HG03432 (cell line): ENCODE measurements around the gene STXBP6.
A peak's percentile ranks its signal among the peaks of the same experiment; 100 is the strongest.

ENCODE experiments used
- ATAC-seq: cut with Tn5 transposase; IDR thresholded peaks from one replicate; pipeline ENCODE4 v1.9.1; 2021; ENCODE audit warnings: mild to moderate bottlenecking, moderate library complexity; ENCODE audit not compliant: unreplicated experiment

The STXBP6 gene

DNA sequence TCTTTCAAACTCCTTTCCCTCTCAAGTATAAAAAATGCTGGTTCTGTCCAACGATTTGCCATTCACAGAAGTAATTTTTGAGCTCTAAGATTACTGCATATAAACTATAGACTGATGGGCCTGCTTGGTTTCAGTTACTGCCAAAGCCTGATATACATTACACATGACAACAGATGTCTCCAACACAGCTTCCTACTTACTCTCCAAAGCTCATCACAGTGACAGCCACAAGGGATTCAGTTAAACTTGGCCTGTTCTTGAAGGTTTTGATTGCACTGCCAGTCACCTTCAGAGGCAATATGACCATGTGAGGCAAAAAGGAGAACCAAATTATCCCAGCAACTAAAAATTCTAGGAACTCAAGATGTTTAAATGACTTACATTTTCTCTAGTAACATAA lies 30.1 kb downstream of the STXBP6 start:
- no peak for ATAC-seq

DNA sequence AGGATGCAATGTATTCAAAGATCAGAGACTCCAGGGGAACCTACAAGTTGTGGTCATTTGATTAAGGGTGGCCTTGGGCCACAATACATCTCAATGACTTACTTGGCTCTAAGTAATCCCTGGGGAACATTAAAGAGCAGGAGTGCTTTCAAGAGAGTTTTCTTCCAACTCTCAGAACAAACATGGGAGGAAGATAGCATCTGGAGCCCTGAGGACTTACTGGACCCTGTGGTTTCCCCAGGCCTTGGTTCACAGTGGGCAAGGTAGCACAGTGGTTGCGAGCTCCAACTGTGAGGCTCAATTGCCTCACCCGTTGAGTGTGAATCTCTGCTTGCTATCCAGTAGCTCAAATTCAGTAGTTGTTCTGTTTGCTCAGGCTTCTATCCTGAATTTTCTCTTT lies 32.4 kb downstream of the STXBP6 start:
- no peak for ATAC-seq

DNA sequence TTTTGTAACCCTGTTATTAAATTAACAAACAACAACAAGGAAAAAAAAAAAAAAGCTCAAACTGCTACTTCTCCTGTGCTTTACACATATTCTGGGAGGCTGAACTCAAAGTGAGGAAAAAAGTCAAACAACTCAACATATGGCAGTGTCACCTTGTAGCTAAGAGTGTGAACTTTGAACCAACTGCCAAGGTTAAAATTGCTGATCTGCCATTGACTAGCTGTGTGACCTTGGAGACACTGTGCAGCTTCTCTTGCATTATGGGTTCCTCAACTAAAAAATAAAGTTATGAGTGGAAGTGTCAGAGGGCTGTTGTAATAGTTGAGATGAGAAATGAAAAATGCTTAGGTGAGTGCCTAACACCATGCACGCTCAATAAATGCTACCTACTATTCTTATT lies 34.2 kb downstream of the STXBP6 start:
- no peak for ATAC-seq

DNA sequence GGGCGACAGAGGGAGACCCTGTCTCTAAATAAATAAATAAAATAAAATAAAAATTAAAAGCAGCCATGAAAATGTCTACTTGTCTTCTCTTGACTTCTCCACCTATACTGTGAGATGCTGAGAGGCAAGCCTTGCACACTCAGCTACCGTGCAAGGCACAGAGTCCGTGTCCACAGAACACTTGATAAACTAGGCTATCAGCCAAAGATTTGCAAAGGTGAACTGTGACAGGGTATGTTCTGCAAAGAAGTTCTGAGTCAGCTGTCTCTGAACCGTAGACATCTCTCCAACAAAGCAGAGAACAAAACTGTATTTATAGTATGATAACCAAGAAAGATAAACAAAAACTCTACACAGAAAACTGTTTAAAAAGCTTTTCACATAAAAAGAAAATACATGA lies 35.5 kb downstream of the STXBP6 start:
- ATAC-seq: no peak

DNA sequence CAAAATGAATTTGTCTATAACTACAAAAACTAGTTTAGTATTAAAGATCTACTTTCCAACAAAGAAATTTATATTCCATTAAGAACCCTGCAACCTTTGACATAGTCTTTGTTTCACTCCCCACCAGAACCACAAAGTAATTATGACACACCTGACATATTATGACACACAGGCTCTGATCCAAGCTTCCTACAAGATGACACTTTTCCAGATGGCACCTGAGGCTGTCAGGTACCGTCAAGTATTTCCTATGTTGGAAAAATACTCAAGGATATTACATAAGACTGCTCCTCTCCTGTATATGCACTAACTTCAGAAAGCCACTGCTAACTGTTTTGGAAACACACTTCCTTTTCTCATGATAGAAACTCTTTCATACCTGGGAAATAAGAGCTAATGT lies 38.9 kb downstream of the STXBP6 start:
- no peak for ATAC-seq

DNA sequence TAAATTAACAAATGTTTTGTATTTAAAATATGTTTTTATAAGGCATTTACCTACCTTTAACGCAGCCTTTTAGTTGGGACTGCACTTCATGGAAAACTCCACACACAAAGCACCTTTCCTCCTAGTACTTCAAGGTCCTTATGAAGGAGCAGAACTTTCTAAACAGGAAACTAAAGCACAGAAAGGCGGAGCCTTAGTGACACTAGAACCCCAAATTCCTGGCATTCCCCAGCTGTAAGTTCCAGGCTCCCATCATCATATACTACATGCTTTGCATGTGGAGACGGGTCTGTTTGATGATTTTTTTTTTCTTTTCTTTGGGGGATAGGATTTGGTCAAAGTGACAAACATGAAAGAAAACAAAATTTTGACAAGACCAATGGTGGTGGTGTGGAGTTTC lies 39.5 kb downstream of the STXBP6 start:
- ATAC-seq: no peak

DNA sequence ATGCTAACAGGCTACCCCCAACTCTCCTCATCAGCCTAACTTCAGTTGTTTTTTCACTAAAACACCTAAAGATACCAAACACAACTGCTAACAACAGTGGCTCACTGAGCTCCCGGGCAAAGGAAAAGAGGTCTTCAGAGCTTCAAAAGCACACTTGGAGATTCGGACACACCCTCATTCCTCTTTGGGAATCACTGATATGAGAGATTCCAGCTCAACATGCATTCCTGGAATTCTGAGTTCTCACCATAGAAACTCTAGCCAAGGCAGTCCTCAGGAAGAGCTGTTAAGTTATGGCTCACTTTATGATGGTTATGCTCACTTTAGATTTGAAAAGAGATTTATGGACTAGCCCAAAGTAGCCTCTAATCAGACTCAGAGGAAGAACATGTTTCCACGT lies 40.1 kb downstream of the STXBP6 start:
- ATAC-seq: no peak

DNA sequence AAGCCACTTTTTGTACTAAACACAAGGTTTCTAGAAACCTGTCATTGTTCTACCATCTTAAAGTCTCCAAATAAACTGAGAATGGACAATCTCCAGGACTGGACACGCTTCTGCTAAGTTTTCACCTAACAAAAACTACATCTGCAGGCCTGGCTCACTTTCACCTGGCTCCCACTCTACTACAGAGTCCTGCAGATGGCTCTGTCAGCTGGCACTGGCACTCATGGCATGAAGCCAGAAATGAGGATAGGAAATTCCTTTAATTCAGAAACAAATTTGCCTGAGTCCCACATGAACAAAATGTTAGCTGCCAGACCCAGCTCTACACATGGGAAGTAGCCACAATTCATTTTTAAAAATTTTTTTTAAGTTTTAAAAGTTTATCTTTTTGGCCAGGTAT lies 42.1 kb downstream of the STXBP6 start:
- no peak for ATAC-seq

DNA sequence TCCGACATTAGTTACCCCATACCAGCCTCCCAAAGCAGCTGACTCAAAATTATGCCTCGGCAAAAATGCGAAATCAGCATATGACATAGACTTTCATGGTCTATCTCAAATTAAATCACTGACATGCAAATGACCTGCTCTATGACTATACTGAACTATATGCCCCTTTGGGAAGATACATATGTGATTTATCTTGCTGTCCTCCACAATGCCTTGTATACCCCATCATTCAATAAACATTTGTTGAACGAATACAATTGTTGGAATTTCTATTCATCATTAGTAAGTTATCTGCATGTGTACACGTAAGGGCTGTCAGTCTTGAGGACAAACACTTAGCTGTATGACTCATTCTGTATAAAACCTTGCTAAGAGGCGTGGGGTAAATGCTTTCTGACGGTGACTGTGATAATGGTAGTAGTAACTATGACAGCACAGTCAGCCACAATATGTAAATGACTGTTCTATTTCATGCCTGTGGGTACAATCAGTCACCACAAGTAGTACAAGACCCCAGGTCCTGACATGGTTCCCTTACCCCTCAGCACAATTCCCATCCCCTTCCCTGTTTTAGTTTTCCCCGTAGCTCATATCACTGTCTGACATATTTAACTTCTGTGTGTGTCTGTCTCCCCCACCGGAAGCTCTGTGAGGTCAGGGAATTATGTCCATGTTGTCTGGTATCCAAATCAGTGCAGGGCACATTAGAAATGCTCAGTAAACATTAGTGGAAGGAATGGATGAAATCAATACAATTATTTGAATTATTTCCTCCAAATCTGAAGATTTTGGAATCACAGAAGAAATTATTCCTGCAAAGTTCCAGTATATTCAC lies 42.8 kb downstream of the STXBP6 start:
- ATAC-seq: peak; percentile 62

DNA sequence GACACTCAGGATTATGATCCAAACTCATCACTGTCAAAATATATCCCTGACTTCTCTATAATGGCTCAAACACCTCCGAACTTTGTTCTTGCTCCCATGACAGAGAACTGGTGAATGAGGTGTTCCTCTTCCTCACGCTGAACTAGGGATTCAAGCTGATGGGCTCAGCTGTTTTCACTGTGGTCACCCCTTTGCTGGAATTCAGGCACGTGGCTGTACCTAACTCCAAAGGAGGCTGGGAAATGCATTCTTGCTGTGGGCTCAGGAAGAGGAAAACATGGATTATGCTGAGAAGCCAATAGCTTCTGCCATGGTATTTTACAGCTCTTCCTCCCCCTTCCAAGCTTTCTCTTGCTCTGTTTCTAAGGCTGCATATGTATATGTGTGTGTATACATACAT lies 43.9 kb downstream of the STXBP6 start:
- no peak for ATAC-seq

DNA sequence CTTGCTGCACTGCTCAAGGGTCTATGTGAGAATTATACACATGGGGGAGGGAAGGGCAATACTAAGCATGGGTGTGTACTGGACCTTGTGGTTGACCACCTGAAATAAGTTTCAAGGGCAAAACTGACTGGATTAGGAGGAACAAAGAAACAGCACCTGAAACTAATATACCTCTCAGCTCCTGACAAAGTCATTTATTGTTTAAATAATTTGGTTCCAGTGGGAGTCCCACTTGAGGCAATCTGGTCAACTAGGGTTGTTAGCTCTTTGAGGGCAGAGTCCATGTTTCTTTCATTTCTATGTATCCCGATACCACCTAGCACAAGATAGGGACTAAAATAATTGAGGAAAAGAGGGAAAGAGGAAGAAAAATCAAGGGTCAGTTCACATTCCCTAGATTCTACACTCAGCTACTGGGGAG lies 45.5 kb downstream of the STXBP6 start:
- ATAC-seq: no peak

DNA sequence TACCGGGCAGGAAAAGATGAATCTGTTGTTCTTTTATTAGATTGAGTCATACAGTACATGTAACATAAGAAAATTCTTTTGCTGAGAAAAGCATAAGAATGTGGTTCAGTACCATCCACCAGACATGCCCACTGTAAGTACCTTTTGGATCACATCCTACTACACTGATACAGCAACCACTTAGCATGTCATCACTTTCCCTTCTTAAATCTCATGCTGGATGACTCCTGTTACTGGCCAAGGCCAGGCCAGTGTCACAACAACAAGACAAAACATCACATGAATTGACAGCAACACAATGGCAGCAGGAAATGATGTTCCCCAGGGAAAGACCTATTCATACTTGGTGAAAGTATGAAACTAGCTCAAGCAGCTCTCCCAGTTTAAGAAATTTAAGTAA lies 46.4 kb downstream of the STXBP6 start:
- ATAC-seq: no peak

DNA sequence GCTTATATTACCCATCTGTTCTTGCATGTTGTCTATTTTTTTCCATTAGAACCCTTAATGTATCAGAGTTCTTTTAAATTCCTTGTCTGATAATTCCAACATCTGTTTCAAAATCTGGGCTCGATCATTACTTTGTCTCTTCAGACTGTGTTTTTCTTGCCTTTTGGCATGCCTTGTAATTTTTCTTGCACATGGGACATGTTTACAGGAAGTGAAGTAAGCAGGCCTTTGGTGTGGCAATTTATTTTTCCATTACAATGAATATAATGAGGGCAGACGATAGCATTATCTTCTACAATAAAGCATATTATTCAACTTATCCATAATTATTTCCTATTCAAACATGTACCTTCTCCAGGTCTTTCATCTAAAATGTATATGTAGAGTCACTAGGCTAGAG lies 48.3 kb downstream of the STXBP6 start:
- ATAC-seq: no peak

DNA sequence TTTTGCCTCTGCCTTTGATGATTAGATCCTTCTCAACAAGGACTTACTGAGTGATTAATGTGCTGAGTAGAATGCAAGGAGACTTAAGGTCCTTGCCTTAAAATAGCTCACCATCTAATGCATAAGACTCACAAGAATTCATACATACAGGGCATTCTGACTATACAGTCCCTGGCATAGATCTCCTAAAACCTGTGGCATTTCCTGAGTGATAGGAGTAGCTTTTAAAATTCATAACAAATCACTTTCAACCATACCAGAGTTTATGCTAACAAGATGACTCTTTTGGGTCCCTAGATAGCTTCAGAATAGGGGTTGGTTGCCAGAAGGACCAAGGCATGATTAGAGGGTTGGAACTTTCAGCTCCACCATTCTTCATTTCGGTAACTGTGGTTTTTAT lies 48.8 kb downstream of the STXBP6 start:
- ATAC-seq: no peak

DNA sequence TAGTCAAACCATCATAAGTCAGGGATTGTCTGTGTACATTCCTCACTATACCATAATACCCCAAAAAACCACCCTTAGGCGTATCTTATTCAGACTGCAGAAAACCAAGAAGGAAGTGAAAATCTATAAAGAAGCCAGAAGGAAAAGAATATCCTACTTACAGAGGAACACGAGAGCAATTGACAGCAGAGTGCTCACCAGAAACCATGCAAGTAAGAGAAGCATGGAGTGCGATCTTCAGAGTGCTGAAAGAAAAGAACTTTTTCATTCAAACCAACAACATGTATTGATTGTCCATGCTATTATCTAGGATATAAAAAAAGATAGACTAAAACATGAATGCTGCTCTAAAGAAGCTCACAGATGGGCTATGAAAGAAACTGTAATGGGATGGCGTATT lies 50.8 kb downstream of the STXBP6 start:
- no peak for ATAC-seq

DNA sequence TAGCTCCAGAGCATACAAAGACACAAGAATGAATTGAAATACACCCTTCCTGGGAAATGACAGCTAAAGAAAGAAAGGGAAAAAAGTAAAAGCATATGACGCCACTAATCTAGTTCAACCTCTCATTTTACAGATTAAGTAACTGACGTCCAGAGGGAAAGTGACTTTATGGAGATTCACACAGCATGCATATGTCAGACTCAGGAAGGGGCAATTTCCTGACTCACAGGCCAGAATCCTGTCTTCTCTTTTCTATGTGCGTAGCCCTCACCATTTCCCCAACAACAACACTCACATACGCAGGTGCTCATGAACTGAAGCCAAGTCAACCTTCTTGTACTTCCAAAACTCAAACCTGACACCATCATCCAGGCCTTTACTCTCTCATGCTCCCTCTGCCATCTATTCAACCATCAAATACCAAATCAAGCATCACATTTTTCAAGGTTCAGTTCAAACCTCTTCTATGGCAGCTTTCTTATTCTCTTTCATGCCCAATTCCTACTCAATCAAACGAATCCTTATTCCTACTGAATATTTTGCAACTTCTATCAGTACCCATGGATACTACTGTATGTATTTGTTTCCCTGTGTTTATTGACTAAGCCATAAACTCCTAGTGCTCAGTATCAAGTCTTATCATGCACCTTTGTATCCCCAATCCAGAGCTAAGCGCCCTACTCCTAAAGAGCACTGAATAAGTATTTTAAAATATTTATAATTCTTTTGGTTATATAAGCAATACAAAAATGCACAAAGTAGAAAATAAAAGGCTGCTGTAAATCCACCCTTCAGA lies 52.8 kb downstream of the STXBP6 start:
- no peak for ATAC-seq

DNA sequence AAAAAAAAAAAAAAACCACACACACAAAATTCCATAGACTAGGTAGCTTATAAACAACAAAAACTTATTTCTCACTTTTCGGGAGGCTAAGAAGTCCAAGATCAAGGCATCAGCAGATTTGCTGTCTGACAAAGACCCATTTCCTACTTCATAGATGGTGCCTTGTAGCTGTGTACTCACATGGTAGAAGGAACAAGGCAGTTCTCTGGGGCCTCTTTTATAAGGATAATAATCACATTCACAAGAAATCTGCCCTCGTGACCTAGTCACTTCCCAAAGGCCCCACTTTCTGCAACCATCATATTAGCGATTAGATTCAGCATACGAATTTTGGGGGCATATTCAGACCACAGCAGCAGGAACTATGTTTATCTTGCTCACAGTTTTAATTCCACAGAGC lies 54.9 kb downstream of the STXBP6 start:
- no peak for ATAC-seq

DNA sequence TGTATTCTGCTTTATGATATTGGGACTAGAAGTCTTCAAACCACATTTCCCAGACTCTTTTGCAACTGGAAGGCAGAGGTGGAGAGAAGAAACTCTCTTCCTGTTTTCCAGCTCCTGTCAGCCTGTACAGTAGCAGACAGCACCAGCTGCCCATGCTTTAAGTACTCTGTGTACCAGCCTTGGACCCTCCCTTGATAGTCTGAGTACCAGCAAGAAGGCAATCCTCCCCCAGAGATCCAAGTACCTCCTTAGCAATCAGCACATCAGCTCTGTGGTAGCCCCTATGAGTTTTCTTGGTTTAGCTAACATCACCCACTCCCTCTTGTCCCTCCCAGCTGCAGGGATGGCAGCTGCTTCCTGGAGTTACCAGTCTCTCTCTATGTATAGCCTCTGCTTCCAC lies 56.3 kb downstream of the STXBP6 start:
- ATAC-seq: no peak

DNA sequence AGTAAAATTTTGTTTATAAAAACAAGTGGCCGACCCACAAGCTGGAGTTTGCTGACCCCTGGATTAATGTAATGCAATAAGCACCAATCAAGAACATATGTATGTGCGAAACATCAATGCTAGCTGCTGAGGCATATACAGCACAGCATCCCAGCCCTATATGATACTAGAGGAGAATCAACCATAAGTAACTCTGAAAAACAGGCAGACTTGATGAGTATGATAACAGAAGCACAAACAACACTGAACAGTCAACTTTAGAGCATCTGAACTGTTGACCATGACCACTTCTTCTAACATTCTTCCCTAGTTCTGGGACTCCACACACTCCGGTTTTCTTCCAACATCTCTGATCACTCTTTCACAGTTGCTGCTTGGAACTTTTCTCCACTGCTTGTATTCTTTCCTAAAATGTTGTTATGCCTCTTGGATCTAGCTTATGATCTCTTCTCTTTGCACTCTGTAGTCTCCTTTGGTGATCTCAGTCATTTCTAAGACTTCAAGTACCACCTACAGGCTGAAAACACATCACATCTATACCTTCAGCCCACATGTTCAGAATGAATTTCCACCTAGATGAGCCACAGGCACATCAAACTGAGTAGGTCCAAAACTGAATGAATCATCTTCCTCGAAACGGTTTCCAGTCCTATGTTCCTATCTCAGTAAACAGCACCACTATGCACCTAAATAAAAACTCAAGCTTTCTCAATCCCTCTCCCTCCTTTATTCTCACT lies 57.2 kb downstream of the STXBP6 start:
- ATAC-seq: no peak

DNA sequence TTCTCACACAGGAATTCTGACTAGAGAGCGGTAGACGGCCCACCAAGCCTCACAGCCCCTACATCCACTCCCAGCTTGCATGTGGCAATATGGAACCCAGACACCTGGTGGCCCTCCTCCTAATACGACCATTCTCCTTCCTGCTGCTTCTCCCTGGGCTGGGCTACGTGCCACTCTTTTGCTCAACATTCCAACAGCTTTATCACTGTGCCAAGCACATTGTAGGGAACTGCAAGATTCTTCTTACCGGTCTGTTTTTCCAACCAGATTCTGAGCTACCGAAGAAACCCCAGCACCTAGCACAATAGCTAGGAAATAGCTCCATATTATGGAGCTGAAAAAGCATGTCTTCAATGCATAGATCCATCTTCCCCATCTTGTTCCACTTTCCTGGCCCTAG lies 58.1 kb downstream of the STXBP6 start:
- no peak for ATAC-seq

DNA sequence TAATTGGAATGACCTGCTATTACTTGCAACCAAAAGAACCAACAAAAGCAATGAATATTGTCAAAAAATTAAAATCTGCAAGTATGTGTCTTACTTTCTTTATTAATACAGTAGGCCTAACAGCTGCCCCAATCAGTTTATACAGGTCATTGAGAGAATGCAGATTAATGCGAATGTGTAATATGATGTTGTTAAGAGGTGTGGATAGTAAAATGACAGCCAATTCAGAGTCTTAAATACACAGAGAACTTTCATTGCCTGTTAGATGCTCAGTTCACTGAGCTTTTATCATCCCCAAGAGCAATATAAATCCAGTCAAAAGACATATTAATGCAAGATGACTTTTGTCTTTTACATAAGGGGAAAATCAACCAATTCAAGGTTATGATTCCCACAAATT lies 58.7 kb downstream of the STXBP6 start:
- ATAC-seq: no peak

DNA sequence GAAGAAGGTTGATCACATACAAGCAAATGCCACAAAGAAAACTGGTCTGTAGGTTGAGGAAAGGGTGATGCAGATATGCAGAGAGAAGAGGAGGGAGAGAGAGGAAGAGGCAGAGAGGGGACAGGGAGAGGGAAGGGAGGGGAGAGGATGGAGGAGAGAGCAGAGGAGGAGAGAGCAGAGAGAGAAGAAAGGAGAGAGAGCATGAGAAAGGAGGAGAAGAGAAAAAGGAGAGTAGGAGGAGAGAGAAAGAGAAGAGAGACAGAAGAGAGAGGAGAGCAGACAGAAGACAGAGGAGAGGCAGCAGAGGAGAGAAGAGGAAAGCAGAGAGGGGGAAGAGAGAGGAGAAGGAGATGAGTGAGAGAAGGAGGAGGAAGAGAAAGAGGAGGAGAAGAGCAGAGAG lies 59.2 kb downstream of the STXBP6 start:
- no peak for ATAC-seq
